GM18867 (cell line): ENCODE results near the gene TBC1D22A.
"Not testable (repeated sequence)": the region's sequence is repeated elsewhere in the genome, so short reads cannot be mapped to it uniquely, and the experiment has no call there.

Experiments
- ATAC-seq: cut with Tn5 transposase; IDR thresholded peaks from one replicate; pipeline ENCODE4 v1.9.1; 2021; ENCODE audit warnings: mild to moderate bottlenecking, moderate library complexity; ENCODE audit not compliant: unreplicated experiment

TBC1D22A gene

GRCh38 chr22:46810856-46811786 lies 48.7 kb downstream of the TBC1D22A start:
- no peak for ATAC-seq

GRCh38 chr22:46812034-46812605 lies 49.7 kb downstream of the TBC1D22A start:
- ATAC-seq, result no peak

GRCh38 chr22:46812788-46813187 lies 50.3 kb downstream of the TBC1D22A start:
- no peak for ATAC-seq

GRCh38 chr22:46813816-46814597 lies 51.6 kb downstream of the TBC1D22A start:
- ATAC-seq, result no peak

GRCh38 chr22:46815132-46815531 lies 52.7 kb downstream of the TBC1D22A start:
- no peak for ATAC-seq

GRCh38 chr22:46815559-46815895 lies 53.1 kb downstream of the TBC1D22A start:
- ATAC-seq, result no peak

- no peak for ATAC-seq
Measured at GRCh38 chr22:46815896-46816731, 53.7 kb downstream of the TBC1D22A start.

- ATAC-seq, result not testable (repeated sequence)
Measured at GRCh38 chr22:46817390-46817789, 54.9 kb downstream of the TBC1D22A start.

- no peak for ATAC-seq
Measured at GRCh38 chr22:46823248-46823647, 60.8 kb downstream of the TBC1D22A start.

GRCh38 chr22:46823654-46824053 lies 61.2 kb downstream of the TBC1D22A start:
- no peak for ATAC-seq

GRCh38 chr22:46824344-46824909 lies 62.0 kb downstream of the TBC1D22A start:
- no peak for ATAC-seq

GRCh38 chr22:46824980-46825544 lies 62.6 kb downstream of the TBC1D22A start:
- no peak for ATAC-seq

GRCh38 chr22:46826438-46827135 lies 64.1 kb downstream of the TBC1D22A start:
- ATAC-seq, result no peak

- ATAC-seq, result no peak
Measured at GRCh38 chr22:46827136-46827780, 64.8 kb downstream of the TBC1D22A start.

GRCh38 chr22:46827781-46828180 lies 65.3 kb downstream of the TBC1D22A start:
- ATAC-seq, result no peak

- no peak for ATAC-seq
Measured at GRCh38 chr22:46828323-46828900, 66.0 kb downstream of the TBC1D22A start.

- no peak for ATAC-seq
Measured at GRCh38 chr22:46829117-46829891, 66.9 kb downstream of the TBC1D22A start.
